Caki2 (cell line): ENCODE measurements around the gene TAOK2. TPM values are rescaled to one million over a fixed set of nuclear protein-coding genes. Genes with fewer than 3 reads are reported as not detected.
"Not testable (repeated sequence)": the region's sequence is repeated elsewhere in the genome, so short reads cannot be mapped to it uniquely, and the experiment has no call there.

Experiments
- DNase-seq: peaks from one replicate; pipeline ENCODE4 v3.0.0-alpha.2; 2015; ENCODE audit warnings: low read depth
- in situ Hi-C: cut with HindIII; loops from 2 replicates; pipeline ENCODE4 v1.10.0; 2016; ENCODE audit warnings: low sequenced_read_pairs, low pct_unique_long_range_greater_than_20kb, mixed read lengths
- total RNA-seq: library from RNA; depleted of rRNA; stranded (reverse); fragments of >200 nt; shearing (Covaris generic); gene quantifications from 2 replicates; pipeline ENCODE4 v1.2.3, GENCODE V29; 2014; ENCODE audit warnings: low replicate concordance; rRNA removed

TAOK2 gene
- 57.0 and 75.8 TPM in 2 replicates for total RNA-seq

DNA sequence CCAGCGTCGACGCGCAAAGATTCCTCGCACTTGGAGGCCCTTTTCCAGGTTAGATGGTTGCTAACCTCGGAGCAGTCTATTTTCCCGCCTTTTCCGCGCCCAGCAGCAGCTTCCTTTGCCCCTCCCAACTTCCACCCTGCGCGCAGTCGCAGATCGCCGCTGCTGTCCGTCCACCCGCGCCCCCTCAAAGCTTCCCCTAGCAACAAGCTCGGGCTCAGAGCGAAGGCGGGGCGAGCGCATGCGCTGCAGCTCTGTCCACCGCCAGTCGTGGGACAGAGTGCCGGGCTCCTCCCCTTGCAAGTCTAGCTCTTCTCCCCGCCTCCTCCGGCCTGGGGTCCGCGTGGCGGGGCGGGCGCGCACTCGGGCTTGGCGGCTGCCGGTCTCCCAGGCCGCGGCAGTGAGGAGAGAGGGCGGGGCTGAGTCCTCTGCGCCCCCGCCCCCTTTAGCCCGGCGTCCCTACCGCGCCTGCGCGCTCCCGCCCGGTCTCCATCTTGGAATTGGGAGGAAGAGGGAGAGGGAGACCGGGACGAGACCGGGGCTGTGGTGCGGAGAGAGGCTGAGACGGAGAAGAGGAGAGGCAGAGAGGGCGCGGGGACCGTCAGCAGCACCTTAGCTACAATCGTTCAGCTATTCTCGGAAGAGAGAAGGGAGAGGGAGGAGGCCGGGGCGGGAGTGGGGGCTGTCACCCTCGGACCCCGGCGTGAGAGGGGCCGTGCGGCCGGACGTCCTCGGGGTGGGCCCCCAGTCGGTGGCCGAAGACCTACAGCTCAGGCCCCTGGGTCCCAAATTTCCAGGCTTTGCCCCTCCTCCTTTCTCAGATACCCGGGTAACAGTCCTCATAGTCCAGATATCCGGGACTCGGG is at the start of gene TAOK2:
Gene TAOK2 (plus strand): TSS at position 485 of the 863 bp plus-strand sequence. CDS start 3,905 bp downstream, outside the sequence.
- peak; percentile 100 for DNase-seq
- in situ Hi-C loops: no loop called here

- in situ Hi-C loops: no loop called here
- no peak for DNase-seq
These were observed 48.4 kb upstream of the TAOK2 start for GRCh38 chr16:29925105-29925756.

- peak; percentile 92 for DNase-seq
These were observed 47.6 kb upstream of the TAOK2 start, which contains the start of gene KCTD13 for GRCh38 chr16:29925781-29926710. Gene KCTD13, minus strand, starts transcription at chr16:29926226. Its CDS starts 193 bp downstream, at chr16:29926033.

DNA sequence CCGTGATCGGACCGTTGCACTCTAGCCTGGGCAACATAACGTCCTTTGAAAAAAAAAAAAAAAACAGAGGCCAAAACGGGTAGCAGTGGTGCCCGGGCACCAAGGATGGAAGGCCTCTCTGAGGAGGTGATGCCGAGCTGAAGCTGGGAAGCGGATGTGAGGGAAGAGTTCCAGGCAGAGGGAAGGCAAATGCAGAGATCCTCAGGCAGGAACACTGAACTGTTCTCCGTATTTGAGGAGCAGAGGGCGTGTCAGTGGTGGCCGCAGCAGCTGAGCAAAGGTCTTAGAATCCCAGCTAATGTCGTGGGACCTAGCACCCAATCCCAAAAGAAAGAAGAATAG is 47.0 kb upstream of the TAOK2 start:
- in situ Hi-C loops: no loop called here

More at GRCh38 chr16:29925781-29926710, 47.6 kb upstream of the TAOK2 start, which contains the start of gene KCTD13:
- in situ Hi-C loops: no loop called here

DNA sequence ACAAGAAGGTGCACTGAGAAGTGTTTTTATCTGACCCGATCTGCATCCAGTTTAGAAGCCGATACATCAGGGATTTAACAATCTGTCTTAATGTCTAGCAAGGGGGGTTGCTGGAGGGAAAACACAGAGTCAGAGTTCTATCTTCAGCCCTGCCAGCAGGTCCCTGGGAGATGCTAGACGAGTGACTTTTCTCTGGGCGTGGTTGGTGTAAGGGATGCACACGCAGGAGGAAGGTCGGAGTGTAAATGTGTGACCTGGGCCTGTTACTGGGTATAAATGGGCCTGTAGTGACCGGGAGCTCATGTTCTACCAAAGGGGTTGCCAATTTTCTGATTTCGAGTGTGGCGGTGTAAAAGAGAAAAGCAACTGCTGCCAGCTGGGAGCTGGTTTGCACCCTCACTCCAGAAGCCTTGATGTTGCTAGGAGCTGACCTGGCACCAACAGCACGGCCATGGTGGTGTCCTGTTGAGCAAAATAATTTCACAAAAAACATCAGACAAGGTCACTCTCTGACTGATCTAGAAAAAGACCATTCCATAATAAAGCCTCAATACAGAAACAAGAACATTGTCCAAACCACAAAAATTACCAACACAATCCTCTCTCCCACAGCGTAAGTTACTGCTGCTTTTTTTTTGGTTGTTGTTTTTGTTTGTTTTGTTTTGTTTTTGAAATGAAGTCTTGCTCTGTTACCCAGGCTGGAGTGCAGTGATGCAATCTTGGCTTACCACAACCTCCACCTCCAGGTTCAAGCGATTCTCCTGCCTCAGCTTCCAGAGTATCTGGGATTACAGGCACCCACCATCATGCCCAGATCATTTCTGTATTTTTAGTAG is 46.4 kb upstream of the TAOK2 start:
- no peak for DNase-seq

More for the DNA sequence above, 47.0 kb upstream of the TAOK2 start:
- no peak for DNase-seq

GRCh38 chr16:29931750-29932149 is 41.9 kb upstream of the TAOK2 start:
- in situ Hi-C loops, DNase-seq: not testable (repeated sequence)

More for the DNA sequence above, 46.4 kb upstream of the TAOK2 start:
- in situ Hi-C loops: no loop called here

- in situ Hi-C loops: no loop called here
- DNase-seq: no peak
These were observed 33.0 kb upstream of the TAOK2 start for GRCh38 chr16:29940656-29941055.

DNA sequence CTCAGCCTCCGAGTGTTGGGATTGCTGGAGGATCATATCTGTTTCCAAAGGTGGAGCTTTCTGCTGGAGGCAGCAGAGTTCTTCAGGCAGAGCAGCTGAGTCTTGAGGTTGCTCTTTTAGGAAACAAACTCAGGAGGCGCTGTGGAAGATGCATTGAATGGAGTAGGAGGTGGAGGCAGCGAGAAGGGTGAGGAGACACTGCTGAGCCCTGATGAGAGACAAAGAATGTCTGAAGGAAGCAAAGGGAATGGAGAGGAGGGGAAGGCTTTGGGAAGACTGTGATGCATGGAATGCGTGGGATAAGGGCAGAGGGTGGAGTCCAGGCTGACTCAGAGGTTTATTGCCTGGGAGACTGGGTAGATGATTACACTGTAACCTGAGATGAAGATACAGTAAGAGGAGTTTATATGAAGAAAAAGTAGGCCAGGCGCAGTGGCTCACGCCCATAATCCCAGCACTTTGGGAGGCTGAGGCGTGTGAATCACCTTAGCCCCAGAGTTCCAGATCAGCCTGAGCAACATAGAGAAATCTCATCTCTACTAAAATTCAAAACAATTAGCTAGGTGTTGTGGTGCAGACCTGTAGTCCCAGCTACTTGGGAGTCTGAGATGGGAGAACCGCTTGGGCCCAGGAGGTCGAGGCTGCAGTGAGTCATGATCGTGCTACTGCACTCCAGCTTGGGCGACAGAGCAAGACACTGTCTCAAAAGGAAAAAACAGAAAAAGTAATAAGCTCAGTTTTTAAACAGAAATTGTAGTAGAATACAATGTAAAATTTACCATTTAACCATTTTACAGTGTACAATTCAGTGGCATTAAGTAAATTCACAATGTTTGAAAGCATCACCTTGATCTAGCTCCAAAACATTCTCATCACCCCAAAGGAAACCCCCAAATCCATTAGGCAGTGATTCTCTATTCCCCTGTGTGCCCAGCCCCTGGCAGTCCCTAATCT is 29.5 kb upstream of the TAOK2 start:
- DNase-seq: peak; percentile 100

GRCh38 chr16:29947897-29948296 is 25.8 kb upstream of the TAOK2 start:
- in situ Hi-C loops: no loop called here
- DNase-seq: no peak

More for the DNA sequence above, 29.5 kb upstream of the TAOK2 start:
- in situ Hi-C loops: no loop called here

DNA sequence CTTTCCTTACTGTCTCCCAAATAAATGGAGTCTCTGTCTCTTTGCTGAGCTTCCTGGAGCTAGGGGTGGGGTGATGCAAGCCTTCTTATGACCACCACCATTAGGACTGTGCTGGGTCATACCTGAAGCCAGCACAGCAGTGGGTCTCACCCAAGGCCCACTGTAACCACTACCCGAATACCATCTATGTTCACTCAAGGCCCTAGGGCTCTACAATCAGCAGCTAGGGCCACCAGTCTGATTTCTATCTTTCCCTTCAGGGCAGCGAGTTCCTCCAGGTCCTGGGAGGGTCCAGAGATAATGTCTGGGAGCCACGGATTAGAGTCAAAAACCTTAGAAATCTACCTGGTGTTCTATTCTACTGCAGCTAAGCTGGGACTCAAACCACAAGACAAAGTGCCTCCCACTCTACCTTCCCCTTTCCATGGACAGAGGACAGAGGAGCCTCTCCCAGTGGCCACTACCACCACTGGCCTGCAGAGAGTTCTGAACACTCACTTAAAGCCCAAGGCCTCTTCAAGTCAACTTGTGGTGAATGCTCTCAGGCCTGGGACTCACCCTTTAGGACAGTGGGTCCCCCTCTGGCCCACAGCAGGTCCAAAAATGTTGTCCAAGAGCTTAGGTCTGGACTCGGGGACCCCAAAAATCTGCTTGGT is 22.7 kb upstream of the TAOK2 start:
- DNase-seq: no peak
- in situ Hi-C loops: no loop called here

DNA sequence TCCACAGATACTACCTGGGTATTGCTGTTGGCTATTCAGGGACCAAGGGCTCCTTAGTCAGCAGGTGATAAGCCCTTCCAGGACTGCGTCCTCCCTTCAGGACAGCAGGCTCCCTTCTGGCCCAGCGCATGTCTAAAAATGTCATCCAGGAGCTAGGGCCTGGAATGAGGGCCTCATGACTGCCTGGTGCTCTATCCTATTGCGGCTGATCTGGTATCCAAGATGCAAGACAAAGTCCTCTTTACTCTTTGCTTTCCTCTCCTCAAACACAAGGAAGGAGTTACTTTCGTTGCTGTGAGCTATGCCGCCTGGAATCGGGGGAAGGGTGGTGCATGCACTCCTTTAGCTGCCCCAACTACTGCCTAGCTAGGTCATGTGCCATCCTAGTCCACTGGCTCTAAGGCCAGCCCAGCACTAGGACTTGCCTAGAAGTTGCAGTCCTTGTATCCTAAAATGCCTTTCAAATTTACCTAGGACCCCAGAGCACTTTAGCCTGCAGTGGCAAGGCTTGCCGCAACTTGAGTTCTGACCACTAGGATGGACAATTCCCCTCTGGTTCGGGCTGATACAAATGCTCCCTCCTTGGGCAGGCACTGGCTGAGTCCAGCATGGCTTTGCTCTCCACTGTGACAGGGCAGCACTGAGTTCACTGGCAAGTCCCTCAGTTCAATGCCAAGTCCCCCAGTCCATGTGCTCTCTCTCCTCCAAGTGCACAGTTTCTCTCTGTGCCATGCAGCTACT is 21.9 kb upstream of the TAOK2 start:
- in situ Hi-C loops: no loop called here
- no peak for DNase-seq

DNA sequence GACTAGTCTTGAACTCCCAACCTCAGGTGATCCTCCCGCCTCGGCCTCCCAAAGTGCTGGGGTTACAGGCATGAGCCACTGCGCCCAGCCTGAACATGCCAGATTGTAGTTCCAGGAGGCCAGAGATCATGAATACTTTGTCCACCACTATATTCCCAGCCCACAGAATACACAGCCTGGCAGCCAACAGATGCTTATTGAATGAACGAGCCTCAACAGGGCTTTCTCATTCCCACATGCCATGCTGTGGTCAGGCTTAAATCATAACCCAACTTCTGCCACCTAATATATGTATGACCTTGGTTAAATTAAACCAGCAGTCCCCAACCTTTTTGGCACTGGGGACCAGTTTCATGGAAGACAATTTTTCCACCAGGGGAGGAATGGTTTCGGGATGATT is 14.9 kb upstream of the TAOK2 start:
- in situ Hi-C loops: no loop called here
- DNase-seq: no peak

DNA sequence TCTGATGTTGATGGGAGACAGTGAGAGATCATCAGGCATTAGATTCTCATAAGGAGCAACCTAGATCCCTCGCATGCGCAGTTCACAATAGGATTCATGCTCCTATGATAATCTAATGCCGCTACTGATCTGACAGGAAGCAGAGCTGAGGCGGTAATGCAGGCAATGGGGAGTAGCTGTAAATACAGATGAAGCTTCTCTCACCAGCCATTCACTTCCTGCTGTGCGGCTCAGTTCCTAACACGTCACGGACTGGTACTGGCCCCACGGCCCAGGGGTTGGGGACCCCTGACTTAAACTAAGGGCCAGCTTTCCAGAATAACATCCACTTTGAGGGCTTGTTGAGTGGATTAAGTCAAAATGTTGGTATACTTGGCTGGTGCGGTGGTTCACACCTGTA is 14.4 kb upstream of the TAOK2 start:
- in situ Hi-C loops: no loop called here
- no peak for DNase-seq

DNA sequence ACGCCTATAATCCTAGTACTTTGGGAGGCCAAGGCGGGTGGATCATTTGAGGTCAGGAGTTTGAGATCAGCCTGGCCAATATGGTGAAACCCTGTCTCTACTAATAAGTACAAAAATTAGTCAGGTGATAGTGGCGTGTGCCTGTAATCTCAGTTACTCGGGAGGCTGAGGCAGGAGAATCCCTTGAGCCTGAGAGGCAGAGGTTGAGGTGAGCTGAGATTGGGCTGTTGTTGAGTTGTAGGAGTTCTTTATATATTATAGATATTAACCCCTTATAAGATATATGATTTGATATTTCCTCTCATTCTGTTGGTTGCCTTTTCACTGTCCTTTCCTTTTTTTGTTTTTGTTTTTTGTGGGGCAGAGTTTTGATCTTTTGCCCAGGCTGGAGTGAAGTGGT is 13.8 kb upstream of the TAOK2 start:
- DNase-seq, in situ Hi-C loops: not testable (repeated sequence)

DNA sequence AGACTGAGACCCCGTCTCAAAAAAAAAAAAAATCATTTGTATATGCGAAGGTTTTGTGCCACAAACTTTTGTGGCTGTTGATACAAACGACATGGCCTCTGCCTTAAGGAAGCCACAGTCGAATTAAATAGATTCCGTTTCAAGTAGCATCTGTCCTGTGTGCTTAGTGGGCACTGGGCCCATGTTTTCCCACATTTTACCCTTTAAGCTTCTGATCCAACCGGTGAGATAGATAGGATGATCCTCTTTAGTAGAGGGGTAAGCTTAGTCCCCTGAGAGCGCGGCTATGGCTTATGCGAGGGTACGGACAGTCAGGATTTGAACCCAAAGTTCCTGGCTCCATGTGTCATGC is 12.6 kb upstream of the TAOK2 start:
- no peak for DNase-seq

More for the DNA sequence above, 12.6 kb upstream of the TAOK2 start:
- in situ Hi-C loops: no loop called here
